ENCODE data around the gene AGAP2.

DNA sequence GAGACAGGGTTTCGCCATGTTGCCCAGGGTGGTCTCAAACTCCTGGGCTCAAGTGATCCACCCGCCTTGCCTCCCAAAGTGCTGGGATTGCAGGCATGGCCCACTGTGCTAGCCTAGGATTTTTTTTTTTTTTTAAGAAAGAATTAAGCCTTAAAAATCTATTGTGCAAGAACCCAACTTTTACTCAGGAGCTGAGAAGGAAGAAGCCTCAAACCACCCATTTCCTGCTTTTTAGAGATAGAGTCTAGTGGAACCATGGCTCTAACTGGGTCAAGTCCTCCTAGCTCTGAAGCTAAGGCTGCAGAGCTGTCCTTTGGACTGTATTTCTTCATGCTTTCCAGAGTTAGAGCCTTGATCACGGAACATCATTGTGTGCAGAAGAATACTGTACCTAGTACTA, 42.7 kb upstream of the AGAP2 start:
- TF ChIP-seq, protein P1, sequence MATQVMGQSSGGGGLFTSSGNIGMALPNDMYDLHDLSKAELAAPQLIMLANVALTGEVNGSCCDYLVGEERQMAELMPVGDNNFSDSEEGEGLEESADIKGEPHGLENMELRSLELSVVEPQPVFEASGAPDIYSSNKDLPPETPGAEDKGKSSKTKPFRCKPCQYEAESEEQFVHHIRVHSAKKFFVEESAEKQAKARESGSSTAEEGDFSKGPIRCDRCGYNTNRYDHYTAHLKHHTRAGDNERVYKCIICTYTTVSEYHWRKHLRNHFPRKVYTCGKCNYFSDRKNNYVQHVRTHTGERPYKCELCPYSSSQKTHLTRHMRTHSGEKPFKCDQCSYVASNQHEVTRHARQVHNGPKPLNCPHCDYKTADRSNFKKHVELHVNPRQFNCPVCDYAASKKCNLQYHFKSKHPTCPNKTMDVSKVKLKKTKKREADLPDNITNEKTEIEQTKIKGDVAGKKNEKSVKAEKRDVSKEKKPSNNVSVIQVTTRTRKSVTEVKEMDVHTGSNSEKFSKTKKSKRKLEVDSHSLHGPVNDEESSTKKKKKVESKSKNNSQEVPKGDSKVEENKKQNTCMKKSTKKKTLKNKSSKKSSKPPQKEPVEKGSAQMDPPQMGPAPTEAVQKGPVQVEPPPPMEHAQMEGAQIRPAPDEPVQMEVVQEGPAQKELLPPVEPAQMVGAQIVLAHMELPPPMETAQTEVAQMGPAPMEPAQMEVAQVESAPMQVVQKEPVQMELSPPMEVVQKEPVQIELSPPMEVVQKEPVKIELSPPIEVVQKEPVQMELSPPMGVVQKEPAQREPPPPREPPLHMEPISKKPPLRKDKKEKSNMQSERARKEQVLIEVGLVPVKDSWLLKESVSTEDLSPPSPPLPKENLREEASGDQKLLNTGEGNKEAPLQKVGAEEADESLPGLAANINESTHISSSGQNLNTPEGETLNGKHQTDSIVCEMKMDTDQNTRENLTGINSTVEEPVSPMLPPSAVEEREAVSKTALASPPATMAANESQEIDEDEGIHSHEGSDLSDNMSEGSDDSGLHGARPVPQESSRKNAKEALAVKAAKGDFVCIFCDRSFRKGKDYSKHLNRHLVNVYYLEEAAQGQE (IDR thresholded peaks at IDR 0.05; ENCODE audit: insufficient read depth in 1 of 2, low read depth in 2 of 2, low read length in 2 of 2) = no peak
- no peak for TF ChIP-seq POLR2AphosphoS5 (IDR thresholded peaks at IDR 0.05; ENCODE audit: low read depth, low read length)
- TF ChIP-seq TAF1 (IDR thresholded peaks at IDR 0.05; ENCODE audit: borderline replicate concordance, insufficient read depth, low read length) = no peak
- no peak for TF ChIP-seq FOXP2 (optimal IDR thresholded peaks at IDR 0.05; ENCODE audit: borderline replicate concordance, extremely low read depth, extremely low read length, insufficient read depth)
- TF ChIP-seq SIN3A (IDR thresholded peaks at IDR 0.05; ENCODE audit: borderline replicate concordance, insufficient read depth, low read length) = no peak
